GM18519 (cell line): ENCODE data around the gene TMEM59.
"Not testable (repeated sequence)": the region's sequence is repeated elsewhere in the genome, so short reads cannot be mapped to it uniquely, and the experiment has no call there.

ENCODE experiments used
- ATAC-seq: cut with Tn5 transposase; IDR thresholded peaks from one replicate; pipeline ENCODE4 v1.9.1; 2021; ENCODE audit warnings: mild to moderate bottlenecking, moderate library complexity; ENCODE audit not compliant: unreplicated experiment, low FRiP score

Gene TMEM59

DNA sequence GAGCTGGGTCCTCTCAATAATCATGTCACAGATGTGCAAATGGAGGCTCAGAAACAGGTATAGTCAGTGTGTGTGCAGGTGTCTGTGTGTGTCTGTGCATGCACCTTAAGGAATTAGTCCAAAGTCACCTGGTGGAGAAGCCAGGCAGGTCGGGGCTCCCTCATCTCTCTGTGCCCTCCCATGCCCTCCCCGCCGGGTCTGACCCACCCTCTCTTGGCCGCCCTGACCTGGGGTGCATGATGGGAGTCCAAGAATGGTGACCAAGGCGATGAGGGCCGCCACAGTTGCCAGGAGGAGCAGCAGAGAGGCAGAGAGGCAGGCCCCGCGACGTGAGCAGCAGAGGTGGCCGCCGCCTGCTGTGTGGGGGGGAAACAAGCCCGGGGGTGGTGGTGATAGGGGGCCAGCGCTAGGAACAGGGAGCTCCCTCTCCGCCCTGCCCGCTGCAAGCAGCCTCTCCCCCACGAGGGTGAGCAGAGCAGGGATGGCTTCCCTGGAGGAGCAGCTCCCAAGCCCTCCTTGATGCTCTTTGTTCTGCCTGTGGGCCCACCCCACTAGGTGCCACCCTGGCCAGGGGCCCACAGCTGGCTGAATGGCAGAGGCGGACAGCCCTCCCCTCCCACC is 38.9 kb downstream of the TMEM59 start:
- ATAC-seq = no peak

- no peak for ATAC-seq
Observed at GRCh38 chr1:54013393-54014008, 39.5 kb downstream of the TMEM59 start.

DNA sequence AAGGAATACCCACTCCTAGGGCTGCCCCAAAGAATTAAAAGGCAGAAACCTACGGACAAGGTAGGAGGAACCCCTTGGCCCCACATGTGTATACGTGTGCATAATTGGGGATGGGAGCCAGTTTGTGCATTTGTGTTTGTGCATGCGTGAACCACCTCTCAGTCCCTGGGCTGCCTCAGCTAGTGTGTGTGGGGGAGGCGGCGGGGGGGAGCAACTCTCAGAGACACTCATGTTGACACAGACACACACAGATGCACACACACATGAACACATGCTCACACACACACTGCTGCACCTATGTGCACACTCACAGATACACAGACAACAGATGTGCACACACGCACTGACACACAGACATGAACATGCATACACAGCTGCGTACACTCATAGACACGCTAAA is 40.1 kb downstream of the TMEM59 start:
- ATAC-seq = no peak

GRCh38 chr1:54012008-54012325 is 41.0 kb downstream of the TMEM59 start:
- no peak for ATAC-seq

GRCh38 chr1:54011316-54012007 is 41.5 kb downstream of the TMEM59 start:
- no peak for ATAC-seq

DNA sequence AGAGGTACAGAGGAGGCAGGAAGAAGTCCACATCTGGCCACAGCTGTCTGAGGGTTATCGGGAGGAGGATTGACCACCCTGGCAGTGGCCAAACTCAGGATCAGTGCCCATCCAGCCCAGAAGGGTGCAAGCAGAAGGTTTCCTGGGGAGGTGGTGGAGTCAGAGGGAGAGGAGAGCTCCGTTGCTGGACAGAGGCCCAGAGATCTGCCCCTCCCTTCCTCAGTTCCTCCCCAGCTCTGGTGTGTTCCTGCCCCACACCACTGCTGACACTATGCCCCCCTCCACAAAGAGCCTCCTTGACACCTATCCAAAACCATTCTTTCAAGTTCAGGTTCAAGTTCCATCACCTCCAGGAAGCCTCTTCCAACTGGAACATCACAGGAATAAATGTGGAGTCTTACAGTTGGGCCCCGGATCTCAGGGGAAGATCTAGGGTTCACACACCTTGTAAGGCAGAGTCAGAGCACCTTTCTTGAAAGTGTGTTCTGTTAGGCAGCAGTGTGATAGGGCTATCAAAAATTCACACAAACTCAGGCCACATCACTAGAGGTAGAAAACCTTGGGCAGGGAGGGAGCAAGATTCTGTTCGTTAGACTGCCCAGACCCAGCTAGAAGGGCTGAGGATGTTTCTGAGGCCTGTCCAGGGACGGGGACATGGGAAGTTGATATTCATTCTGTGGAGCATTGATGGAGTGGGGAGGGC is 42.4 kb downstream of the TMEM59 start:
- no peak for ATAC-seq

GRCh38 chr1:54009406-54009805 is 43.6 kb downstream of the TMEM59 start:
- no peak for ATAC-seq

DNA sequence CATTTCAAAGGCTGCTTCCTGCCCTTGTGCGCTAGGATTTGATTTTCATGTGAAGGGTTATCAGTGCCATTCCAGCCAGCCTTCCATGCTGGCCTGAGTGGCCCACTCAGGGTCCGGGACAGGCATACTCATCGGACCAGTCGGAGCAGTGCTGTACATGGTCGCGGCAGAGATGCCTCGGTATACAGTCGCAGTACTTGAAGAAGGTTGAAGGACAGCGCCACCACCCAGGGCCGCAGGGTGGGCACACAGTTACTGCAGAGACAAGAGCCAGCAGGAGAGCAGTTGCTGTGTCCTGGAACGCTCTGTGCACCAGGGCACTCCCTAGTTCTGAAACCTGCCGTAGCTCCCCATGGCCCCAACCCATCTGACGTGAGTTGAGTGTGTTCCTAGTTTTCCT is 44.1 kb downstream of the TMEM59 start:
- no peak for ATAC-seq

DNA sequence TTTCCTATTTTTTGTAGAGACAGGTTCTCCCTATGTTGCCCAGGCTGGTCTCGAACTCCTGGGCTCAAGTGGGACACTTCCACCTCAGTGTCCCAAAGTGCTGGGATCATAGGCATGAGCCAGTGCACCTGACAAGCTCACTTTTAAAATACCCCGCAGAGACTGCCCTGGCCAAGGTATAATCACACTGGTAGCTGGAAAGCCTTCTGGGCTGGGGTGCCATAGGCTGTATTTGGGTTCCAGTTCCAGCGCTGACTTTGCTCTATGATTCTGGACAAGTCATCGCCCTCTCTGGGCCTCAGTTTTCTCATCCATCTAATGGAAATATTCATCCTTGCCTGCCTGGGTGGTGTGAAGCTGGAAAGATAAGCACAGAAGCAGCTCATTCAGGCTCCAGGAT is 45.4 kb downstream of the TMEM59 start:
- ATAC-seq = no peak

DNA sequence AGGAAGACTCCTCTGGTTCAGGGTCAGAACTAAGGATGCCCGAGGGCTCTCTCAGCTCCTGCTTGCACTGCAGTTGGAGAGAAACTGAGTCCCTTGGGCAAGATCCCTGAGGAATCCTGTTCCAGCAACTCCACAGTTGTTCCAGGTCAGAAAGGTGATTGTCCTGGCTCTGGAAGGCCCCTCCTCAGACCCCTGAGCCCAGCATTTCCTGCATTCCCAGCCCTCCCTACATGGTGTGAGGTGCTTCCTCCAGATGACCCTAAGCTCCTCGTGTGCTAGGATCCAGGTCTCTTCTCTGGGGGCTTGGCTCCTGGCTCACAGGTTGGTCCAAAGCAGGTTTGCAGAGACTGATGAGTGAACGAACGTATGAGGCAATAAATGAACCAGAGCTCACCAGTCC is 46.5 kb downstream of the TMEM59 start:
- no peak for ATAC-seq

DNA sequence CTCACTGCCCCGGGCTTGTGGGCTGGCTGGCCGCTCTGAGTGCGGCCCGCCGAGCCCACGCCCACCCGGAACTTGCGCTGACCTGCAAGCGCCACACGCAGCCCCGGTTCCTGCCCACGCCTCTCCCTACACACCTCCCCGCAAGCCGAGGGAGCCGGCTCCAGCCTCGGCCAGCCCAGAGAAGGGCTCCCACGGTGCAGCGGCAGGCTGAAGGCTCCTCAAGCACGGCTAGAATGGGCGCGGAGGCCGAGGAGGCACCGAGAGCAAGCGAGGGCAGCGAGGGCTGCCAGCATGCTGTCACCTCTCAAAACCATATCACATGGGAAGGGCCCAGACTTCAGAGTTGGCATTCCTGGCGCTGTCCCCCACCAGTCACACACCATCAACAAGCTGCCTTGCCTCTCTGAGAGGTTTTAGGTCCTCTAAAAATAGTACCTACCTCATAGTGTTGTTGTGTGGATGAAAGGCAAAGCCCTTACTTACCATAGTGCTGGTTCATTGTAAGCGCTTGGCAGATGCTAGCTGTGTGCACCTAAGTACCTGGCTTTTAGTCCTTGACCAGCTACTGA is 48.4 kb downstream of the TMEM59 start:
- ATAC-seq = no peak

DNA sequence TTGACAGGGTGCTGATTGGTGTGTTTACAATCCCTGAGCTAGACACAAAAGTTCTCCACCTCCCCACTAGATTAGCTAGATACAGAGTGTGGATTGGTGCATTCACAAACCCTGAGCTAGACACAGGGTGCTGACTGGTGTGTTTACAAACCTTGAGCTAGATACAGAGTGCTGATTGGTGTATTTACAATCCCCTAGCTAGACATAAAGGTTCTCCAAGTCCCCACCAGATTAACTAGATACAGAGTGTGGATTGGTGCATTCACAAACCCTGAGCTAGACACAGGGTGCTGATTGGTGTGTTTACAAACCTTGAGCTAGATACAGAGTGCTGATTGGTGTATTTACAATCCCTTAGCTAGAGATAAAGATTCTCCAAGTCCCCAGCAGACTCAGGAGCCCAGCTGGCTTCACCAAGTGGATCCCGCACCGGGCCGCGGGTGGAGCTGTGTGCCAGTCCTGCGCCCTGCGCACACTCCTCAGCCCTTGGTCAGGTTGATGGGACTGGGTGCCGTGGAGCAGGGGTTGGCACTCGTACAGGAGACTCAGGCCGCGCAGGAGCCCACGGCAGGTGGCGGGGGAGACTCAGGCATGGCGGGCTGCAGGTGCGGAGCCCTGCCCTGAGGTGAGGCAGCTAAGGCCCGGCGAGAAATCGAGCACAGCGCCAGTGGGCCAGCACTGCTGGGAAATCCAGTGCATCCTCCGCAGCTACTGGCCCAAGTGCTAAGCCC is 49.1 kb downstream of the TMEM59 start:
- not testable (repeated sequence) for ATAC-seq

DNA sequence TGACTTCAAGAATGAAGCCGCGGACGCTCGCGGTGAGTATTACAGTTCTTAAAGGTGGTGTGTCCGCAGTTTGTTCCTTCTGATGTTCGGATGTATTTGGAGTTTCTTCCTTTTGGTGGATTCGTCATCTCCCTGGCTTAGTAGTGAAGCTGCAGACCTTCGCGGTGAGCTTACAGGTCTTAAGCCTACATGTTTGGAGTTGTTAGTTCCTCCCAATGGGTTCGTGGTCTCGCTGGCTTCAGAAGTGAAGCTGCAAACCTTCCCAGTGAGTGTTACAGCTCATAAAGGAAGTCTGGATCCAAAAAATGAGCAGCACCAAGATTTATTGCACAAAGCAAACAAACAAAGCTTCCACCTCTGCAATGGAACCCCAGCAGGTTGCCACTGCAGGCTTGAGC is 49.8 kb downstream of the TMEM59 start:
- ATAC-seq = no peak

- ATAC-seq = no peak
Observed at GRCh38 chr1:54002544-54003248, 50.3 kb downstream of the TMEM59 start.

- no peak for ATAC-seq
Observed at GRCh38 chr1:54001591-54001990, 51.4 kb downstream of the TMEM59 start.

DNA sequence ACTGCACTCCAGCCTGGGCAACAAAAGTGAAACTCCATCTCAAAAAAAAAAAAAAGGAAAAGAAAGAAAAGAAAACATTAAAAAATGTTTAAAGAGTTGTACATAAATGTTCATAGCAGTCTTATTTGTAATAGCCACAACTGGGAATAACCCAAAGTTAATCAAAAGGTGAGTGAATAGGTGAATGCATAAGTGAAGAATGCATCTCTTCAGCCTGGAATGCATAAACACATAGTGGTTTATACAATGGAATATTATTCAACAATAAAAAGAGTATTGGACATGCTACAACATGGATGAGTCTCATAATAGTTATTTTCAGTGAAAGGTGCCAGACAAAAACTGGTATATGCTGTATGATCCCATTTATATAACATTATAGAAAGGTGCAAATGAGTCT is 53.1 kb downstream of the TMEM59 start:
- no peak for ATAC-seq

DNA sequence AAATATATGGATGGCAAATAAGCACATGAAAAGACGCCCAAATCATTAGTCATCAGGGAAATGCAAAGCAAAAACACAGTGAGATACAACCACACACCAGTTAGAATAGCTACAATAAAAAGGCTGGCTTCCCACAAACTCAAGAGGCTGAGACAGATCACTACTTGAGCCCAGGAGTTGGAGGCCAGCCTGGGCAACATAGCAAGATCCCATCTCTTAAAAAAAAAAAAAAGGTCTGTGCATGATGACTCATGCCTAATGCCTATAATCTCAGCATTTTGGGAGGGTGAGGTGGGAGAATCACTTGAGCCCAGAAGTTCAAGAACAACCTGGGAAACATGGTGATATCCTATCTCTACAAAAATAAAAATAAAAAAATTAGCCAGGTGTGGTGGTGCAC is 54.8 kb downstream of the TMEM59 start:
- ATAC-seq = no peak

GRCh38 chr1:53995683-53996082 is 57.3 kb downstream of the TMEM59 start:
- no peak for ATAC-seq

GRCh38 chr1:53994516-53994915 is 58.5 kb downstream of the TMEM59 start:
- ATAC-seq = not testable (repeated sequence)
